ENCODE measurements around the gene SHROOM3. TPM values are rescaled to one million over a fixed set of nuclear protein-coding genes. Genes with fewer than 3 reads are reported as not detected.

SHROOM3 gene
- total and polyA plus RNA-seq, 2 experiments from 2014 or later: 11.3 to 73.5 TPM

DNA sequence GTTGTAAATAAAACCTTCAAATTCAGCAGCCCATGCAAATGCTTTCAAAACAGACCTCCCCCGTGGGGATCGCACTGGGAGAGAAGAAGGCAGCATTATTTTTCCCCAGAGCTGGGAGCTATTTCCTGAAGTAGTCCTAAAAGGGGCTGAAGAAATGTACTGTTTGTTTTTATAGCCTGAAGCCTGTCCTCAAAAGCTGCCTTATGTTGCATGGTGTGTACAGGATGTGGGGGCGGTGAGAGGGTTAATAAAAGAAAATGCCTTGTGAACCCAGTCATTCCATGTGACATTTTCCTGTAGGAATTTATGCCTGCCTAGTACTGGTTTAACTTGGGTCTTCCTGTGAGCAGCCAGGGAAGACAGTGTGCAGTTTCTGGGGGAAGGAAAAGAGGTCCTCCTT lies 318.8 kb downstream of the SHROOM3 start (continued):
- TF ChIP-seq, protein P1, sequence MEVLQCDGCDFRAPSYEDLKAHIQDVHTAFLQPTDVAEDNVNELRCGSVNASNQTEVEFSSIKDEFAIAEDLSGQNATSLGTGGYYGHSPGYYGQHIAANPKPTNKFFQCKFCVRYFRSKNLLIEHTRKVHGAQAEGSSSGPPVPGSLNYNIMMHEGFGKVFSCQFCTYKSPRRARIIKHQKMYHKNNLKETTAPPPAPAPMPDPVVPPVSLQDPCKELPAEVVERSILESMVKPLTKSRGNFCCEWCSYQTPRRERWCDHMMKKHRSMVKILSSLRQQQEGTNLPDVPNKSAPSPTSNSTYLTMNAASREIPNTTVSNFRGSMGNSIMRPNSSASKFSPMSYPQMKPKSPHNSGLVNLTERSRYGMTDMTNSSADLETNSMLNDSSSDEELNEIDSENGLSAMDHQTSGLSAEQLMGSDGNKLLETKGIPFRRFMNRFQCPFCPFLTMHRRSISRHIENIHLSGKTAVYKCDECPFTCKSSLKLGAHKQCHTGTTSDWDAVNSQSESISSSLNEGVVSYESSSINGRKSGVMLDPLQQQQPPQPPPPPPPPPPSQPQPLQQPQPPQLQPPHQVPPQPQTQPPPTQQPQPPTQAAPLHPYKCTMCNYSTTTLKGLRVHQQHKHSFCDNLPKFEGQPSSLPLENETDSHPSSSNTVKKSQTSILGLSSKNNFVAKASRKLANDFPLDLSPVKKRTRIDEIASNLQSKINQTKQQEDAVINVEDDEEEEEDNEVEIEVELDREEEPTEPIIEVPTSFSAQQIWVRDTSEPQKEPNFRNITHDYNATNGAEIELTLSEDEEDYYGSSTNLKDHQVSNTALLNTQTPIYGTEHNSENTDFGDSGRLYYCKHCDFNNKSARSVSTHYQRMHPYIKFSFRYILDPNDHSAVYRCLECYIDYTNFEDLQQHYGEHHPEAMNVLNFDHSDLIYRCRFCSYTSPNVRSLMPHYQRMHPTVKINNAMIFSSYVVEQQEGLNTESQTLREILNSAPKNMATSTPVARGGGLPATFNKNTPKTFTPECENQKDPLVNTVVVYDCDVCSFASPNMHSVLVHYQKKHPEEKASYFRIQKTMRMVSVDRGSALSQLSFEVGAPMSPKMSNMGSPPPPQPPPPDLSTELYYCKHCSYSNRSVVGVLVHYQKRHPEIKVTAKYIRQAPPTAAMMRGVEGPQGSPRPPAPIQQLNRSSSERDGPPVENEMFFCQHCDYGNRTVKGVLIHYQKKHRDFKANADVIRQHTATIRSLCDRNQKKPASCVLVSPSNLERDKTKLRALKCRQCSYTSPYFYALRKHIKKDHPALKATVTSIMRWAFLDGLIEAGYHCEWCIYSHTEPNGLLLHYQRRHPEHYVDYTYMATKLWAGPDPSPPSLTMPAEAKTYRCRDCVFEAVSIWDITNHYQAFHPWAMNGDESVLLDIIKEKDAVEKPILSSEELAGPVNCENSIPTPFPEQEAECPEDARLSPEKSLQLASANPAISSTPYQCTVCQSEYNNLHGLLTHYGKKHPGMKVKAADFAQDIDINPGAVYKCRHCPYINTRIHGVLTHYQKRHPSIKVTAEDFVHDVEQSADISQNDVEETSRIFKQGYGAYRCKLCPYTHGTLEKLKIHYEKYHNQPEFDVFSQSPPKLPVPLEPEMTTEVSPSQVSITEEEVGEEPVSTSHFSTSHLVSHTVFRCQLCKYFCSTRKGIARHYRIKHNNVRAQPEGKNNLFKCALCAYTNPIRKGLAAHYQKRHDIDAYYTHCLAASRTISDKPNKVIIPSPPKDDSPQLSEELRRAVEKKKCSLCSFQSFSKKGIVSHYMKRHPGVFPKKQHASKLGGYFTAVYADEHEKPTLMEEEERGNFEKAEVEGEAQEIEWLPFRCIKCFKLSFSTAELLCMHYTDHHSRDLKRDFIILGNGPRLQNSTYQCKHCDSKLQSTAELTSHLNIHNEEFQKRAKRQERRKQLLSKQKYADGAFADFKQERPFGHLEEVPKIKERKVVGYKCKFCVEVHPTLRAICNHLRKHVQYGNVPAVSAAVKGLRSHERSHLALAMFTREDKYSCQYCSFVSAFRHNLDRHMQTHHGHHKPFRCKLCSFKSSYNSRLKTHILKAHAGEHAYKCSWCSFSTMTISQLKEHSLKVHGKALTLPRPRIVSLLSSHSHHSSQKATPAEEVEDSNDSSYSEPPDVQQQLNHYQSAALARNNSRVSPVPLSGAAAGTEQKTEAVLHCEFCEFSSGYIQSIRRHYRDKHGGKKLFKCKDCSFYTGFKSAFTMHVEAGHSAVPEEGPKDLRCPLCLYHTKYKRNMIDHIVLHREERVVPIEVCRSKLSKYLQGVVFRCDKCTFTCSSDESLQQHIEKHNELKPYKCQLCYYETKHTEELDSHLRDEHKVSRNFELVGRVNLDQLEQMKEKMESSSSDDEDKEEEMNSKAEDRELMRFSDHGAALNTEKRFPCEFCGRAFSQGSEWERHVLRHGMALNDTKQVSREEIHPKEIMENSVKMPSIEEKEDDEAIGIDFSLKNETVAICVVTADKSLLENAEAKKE (CRISPR knock-in tag; IDR thresholded peaks at IDR 0.05): no peak
- TF ChIP-seq JUNB (IDR thresholded peaks at IDR 0.05; ENCODE audit: unreplicated experiment) (no peak), POLR2AphosphoS5 (IDR thresholded peaks at IDR 0.05; ENCODE audit: low read depth) (no peak), STAT1 (IDR thresholded peaks at IDR 0.05; ENCODE audit: unreplicated experiment) (no peak), EZH2phosphoT487 (IDR thresholded peaks at IDR 0.05; ENCODE audit: unreplicated experiment) (no peak)
- TF ChIP-seq, protein P2, sequence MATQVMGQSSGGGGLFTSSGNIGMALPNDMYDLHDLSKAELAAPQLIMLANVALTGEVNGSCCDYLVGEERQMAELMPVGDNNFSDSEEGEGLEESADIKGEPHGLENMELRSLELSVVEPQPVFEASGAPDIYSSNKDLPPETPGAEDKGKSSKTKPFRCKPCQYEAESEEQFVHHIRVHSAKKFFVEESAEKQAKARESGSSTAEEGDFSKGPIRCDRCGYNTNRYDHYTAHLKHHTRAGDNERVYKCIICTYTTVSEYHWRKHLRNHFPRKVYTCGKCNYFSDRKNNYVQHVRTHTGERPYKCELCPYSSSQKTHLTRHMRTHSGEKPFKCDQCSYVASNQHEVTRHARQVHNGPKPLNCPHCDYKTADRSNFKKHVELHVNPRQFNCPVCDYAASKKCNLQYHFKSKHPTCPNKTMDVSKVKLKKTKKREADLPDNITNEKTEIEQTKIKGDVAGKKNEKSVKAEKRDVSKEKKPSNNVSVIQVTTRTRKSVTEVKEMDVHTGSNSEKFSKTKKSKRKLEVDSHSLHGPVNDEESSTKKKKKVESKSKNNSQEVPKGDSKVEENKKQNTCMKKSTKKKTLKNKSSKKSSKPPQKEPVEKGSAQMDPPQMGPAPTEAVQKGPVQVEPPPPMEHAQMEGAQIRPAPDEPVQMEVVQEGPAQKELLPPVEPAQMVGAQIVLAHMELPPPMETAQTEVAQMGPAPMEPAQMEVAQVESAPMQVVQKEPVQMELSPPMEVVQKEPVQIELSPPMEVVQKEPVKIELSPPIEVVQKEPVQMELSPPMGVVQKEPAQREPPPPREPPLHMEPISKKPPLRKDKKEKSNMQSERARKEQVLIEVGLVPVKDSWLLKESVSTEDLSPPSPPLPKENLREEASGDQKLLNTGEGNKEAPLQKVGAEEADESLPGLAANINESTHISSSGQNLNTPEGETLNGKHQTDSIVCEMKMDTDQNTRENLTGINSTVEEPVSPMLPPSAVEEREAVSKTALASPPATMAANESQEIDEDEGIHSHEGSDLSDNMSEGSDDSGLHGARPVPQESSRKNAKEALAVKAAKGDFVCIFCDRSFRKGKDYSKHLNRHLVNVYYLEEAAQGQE (IDR thresholded peaks at IDR 0.05; ENCODE audit: unreplicated experiment): no peak

DNA sequence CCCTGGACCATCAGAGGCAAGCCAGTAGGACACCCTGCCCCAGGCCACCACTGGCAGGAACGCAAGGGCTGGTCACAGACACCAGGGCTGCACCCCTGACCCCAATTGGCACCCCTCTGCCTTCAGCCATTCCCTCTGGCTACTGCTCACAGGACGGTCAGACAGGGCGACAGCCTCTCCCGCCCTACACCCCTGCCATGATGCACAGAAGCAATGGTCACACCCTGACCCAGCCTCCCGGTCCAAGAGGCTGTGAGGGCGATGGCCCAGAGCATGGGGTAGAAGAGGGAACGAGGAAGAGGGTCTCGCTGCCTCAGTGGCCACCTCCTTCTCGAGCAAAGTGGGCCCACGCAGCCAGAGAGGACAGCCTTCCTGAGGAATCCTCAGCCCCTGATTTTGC lies 319.4 kb downstream of the SHROOM3 start:
- H3K4me3 Mint-ChIP-seq: no peak overlapping the region
- H3K27ac Mint-ChIP-seq: no peak overlapping the region
- peaks cover 5% of the 10 kb centered on the region; the same call in 1 of the 3 replicates for H3K9me3 Mint-ChIP-seq
- Histone ChIP-seq H3K79me2 (replicated peaks; ENCODE audit: insufficient read depth) (peaks cover 7% of the 10 kb centered on the region; the same call in 1 of the 2 replicates), H4K20me1 (replicated peaks; ENCODE audit: insufficient read depth) (0 out of 2 replicates have a peak, but pooled peaks cover 5% of the 10 kb centered on the region), H3K27ac (ENCODE audit: low read depth) (no peak overlapping the region), H3K27me3 (ENCODE audit: insufficient read depth) (no peaks in the 10 kb centered on the region), H3K36me3 (ENCODE audit: insufficient read depth) (peaks cover 47% of the 10 kb centered on the region), H3K4me3 (no peak overlapping the region), H3F3A (replicated peaks; ENCODE audit: low read depth) (0 out of 2 replicates have a peak, but pooled peaks cover 5% of the 10 kb centered on the region), H3K4me1 (ENCODE audit: insufficient read depth) (no peaks in the 10 kb centered on the region), H3K4me2 (no peak overlapping the region), H3K9me2 (ENCODE audit: insufficient read depth) (no peaks in the 10 kb centered on the region), H2AFZ (no peak overlapping the region)
- TF ChIP-seq CREB1 (CRISPR knock-in tag; IDR thresholded peaks at IDR 0.05; ENCODE audit: low read depth) (no peak), ZNF114 (CRISPR knock-in tag; IDR thresholded peaks at IDR 0.05) (no peak), POLR2AphosphoS5 (IDR thresholded peaks at IDR 0.05; ENCODE audit: low read depth) (no peak), ZNF331 (CRISPR knock-in tag; IDR thresholded peaks at IDR 0.05; ENCODE audit: low read depth) (no peak)
- TF ChIP-seq, protein P3, sequence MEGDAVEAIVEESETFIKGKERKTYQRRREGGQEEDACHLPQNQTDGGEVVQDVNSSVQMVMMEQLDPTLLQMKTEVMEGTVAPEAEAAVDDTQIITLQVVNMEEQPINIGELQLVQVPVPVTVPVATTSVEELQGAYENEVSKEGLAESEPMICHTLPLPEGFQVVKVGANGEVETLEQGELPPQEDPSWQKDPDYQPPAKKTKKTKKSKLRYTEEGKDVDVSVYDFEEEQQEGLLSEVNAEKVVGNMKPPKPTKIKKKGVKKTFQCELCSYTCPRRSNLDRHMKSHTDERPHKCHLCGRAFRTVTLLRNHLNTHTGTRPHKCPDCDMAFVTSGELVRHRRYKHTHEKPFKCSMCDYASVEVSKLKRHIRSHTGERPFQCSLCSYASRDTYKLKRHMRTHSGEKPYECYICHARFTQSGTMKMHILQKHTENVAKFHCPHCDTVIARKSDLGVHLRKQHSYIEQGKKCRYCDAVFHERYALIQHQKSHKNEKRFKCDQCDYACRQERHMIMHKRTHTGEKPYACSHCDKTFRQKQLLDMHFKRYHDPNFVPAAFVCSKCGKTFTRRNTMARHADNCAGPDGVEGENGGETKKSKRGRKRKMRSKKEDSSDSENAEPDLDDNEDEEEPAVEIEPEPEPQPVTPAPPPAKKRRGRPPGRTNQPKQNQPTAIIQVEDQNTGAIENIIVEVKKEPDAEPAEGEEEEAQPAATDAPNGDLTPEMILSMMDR (conservative IDR thresholded peaks at IDR 0.05; ENCODE audit: low read depth in 2 of 2): no peak
- H3K36me3 Mint-ChIP-seq (ENCODE audit: low read depth): peaks cover 71% of the 10 kb centered on the region
- H3K4me1 Mint-ChIP-seq: peaks cover 6% of the 10 kb centered on the region
- peaks cover 11% of the 10 kb centered on the region for H3K27me3 Mint-ChIP-seq (ENCODE audit: insufficient read depth, low read depth, poor library complexity)
- no peak for ATAC-seq
- no peak for DNase-seq (ENCODE audit: low spot score)

All from GM23338 (cell line).